GM12892 (cell line): ENCODE data around the gene DNPH1.

ENCODE experiments used
- POLR2A ChIP-seq: IDR thresholded peaks from 2 replicates; pipeline ENCODE4 v1.6.1; 2011; ENCODE audit warnings: low read depth, low read length, control low read depth
- POLR2AphosphoS5 ChIP-seq: IDR thresholded peaks from 2 replicates; pipeline ENCODE4 v1.6.1; 2011; ENCODE audit warnings: low read depth, low read length, control low read depth
- TAF1 ChIP-seq: IDR thresholded peaks from 2 replicates; pipeline ENCODE4 v1.6.1; 2011; ENCODE audit warnings: low read depth, mild to moderate bottlenecking, control low read depth, low read length, borderline replicate concordance

- TF ChIP-seq POLR2A (peak; percentile 61; the same call in 1 of the 2 replicates), TAF1 (no peak), POLR2AphosphoS5 (peak; percentile 64)
Observed at GRCh38 chr6:43180985-43181384, 48.3 kb downstream of the DNPH1 start.
